ENCODE measurements around the gene AR. TPM values are rescaled to one million over a fixed set of nuclear protein-coding genes. Genes with fewer than 3 reads are reported as not detected.

Gene AR
- total and polyA plus RNA-seq, 9 of the 15 experiments (the other 6 are each of a cell fraction or from before 2014, with no cell fraction given), result 0.01 to 0.04 (median 0.01) TPM; not detected in 6

- ATAC-seq (no peak), DNase-seq (ENCODE audit: extremely low read depth in 1 of 4, low spot score in 3 of 4) (no peak), FAIRE-seq (no peak)
- Histone ChIP-seq H3K9me3 (replicated peaks; ENCODE audit: control insufficient read depth, insufficient read depth, low read depth, low read length) (no peaks in the 10 kb centered on the region), H3K4me2 (ENCODE audit: insufficient read depth, low read length) (no peak overlapping the region), H3K27me3 (ENCODE audit: control insufficient read depth in 2 of 2, insufficient read depth in 2 of 2, low read length in 2 of 2) (peaks cover 0 to 8% of the 10 kb centered on the region in 2 experiments; a peak in 3 of 5 replicates), H2AFZ (ENCODE audit: low read depth, low read length) (no peak overlapping the region), H3K9ac (ENCODE audit: insufficient read depth in 1 of 2, low read depth in 2 of 2, low read length in 2 of 2) (no peak overlapping the region), H3K9me1 (ENCODE audit: control insufficient read depth, insufficient read depth, low read length) (no peaks in the 10 kb centered on the region), H4K20me1 (replicated peaks; ENCODE audit: control insufficient read depth, insufficient read depth, low read length) (no peaks in the 10 kb centered on the region), H3K27ac (ENCODE audit: extremely low read depth, low read depth, low read length) (no peak overlapping the region), H3K4me3 (no peak overlapping the region), H3K79me2 (ENCODE audit: control insufficient read depth, insufficient read depth, low read length) (no peaks in the 10 kb centered on the region), H3K36me3 (ENCODE audit: control insufficient read depth, insufficient read depth, low read length) (no peaks in the 10 kb centered on the region), H3K4me1 (replicated peaks in 1 of 2; ENCODE audit: control insufficient read depth in 2 of 2, insufficient read depth in 2 of 2, low read length in 2 of 2) (no peaks in the 10 kb centered on the region)
- CTCF ChIA-PET (ENCODE audit: low intra/inter-chr PET ratio), result no interaction called here
- TF ChIP-seq ZNF445 (CRISPR knock-in tag; IDR thresholded peaks at IDR 0.05; ENCODE audit: low read depth) (no peak), MAFK (IDR thresholded peaks at IDR 0.05; ENCODE audit: low read length) (no peak), LEF1 (IDR thresholded peaks at IDR 0.05) (no peak)
- intact Hi-C loops (cut with micrococcal nuclease), result no loop called here
- POLR2A ChIA-PET, result no interaction called here
- in situ Hi-C loops (cut with MboI), result no loop called here
- no TSS peak for BruUV-seq (replicated peaks)
- 2% methylated on average over 16 of the region's 44 CpGs for WGBS (ENCODE audit: insufficient coverage, low coverage, missing lambda C conversion rate)
These were observed 2.9 kb downstream of the AR start for GRCh38 chrX:67546496-67547423.

- ATAC-seq (peak; percentile 77), DNase-seq (ENCODE audit: extremely low read depth in 1 of 4, low spot score in 3 of 4) (peak; percentile 30 to 43 (median 40)), FAIRE-seq (peak; percentile 78)
- BruUV-seq (replicated peaks), result no TSS peak
- Histone ChIP-seq H3K4me1 (replicated peaks in 1 of 2; ENCODE audit: control insufficient read depth in 2 of 2, insufficient read depth in 2 of 2, low read length in 2 of 2) (no peaks in the 10 kb centered on the region), H3K36me3 (ENCODE audit: control insufficient read depth, insufficient read depth, low read length) (no peaks in the 10 kb centered on the region), H3K4me3 (no peak overlapping the region), H4K20me1 (replicated peaks; ENCODE audit: control insufficient read depth, insufficient read depth, low read length) (no peaks in the 10 kb centered on the region), H3K4me2 (ENCODE audit: insufficient read depth, low read length) (no peak overlapping the region), H3K9me1 (ENCODE audit: control insufficient read depth, insufficient read depth, low read length) (no peaks in the 10 kb centered on the region), H3K9ac (ENCODE audit: insufficient read depth in 1 of 2, low read depth in 2 of 2, low read length in 2 of 2) (no peak overlapping the region), H3K27me3 (ENCODE audit: control insufficient read depth in 2 of 2, insufficient read depth in 2 of 2, low read length in 2 of 2) (no peaks in the 10 kb centered on the region), H2AFZ (ENCODE audit: low read depth, low read length) (no peak overlapping the region), H3K9me3 (replicated peaks; ENCODE audit: control insufficient read depth, insufficient read depth, low read depth, low read length) (no peaks in the 10 kb centered on the region), H3K27ac (ENCODE audit: extremely low read depth, low read depth, low read length) (no peak overlapping the region), H3K79me2 (ENCODE audit: control insufficient read depth, insufficient read depth, low read length) (no peaks in the 10 kb centered on the region)
- CTCF ChIA-PET (ENCODE audit: low intra/inter-chr PET ratio), result no interaction called here
- 4% methylated on average over 7 of the region's 7 CpGs for WGBS (ENCODE audit: insufficient coverage, low coverage, missing lambda C conversion rate)
- POLR2A ChIA-PET, result no interaction called here
- in situ Hi-C loops (cut with MboI) (no loop called here), intact Hi-C loops (cut with micrococcal nuclease) (loop anchor here (10.0 kb wide), 1 partner anchor 589 kb away; no protein-coding TSS in a partner anchor)
- TF ChIP-seq SMC3 (conservative IDR thresholded peaks at IDR 0.05; ENCODE audit: insufficient read depth, low read depth, low read length), result peak; percentile 37; the same call in 1 of the 2 replicates
- TF ChIP-seq RREB1 (CRISPR knock-in tag; IDR thresholded peaks at IDR 0.05), result no peak
These were observed 11.9 kb downstream of the AR start for GRCh38 chrX:67555578-67556203.

Data from K562 (cell line).